ENCODE data around the gene ZBP1.

Gene ZBP1

GRCh38 chr20:57658447-57658832, 38.2 kb upstream of the ZBP1 start:
- Histone ChIP-seq H3K4me3 (ENCODE audit: insufficient read depth, low read depth, low read length) (no peak overlapping the region), H3K36me3 (ENCODE audit: control insufficient read depth, insufficient read depth, low read length) (no peaks in the 10 kb centered on the region), H3K9me3 (ENCODE audit: control insufficient read depth, low read length) (no peaks in the 10 kb centered on the region), H3K4me1 (ENCODE audit: control insufficient read depth, insufficient read depth, low read length) (peaks cover 3% of the 10 kb centered on the region), H3K27me3 (ENCODE audit: control insufficient read depth, insufficient read depth, low read length, poor library complexity, severe bottlenecking) (no peaks in the 10 kb centered on the region), H3K27ac (ENCODE audit: insufficient read depth, low read depth, low read length, poor library complexity, severe bottlenecking) (no peak overlapping the region)
- 90 to 91% methylated on average over 8 of the region's 8 CpGs for WGBS, 2 experiments

GRCh38 chr20:57657535-57658446, 37.6 kb upstream of the ZBP1 start:
- Histone ChIP-seq H3K36me3 (ENCODE audit: control insufficient read depth, insufficient read depth, low read length) (no peaks in the 10 kb centered on the region), H3K27ac (ENCODE audit: insufficient read depth, low read depth, low read length, poor library complexity, severe bottlenecking) (no peak overlapping the region)
- 94 to 95% methylated on average over 36 of the region's 36 CpGs for WGBS, 2 experiments

GRCh38 chr20:57656821-57657534, 36.8 kb upstream of the ZBP1 start:
- 92 to 95% methylated on average over 20 of the region's 20 CpGs for WGBS, 2 experiments
- Histone ChIP-seq H3K27me3 (ENCODE audit: control insufficient read depth, insufficient read depth, low read length, poor library complexity, severe bottlenecking) (no peaks in the 10 kb centered on the region), H3K4me1 (ENCODE audit: control insufficient read depth, insufficient read depth, low read length) (no peaks in the 10 kb centered on the region), H3K36me3 (ENCODE audit: control insufficient read depth, insufficient read depth, low read length) (no peaks in the 10 kb centered on the region), H3K27ac (ENCODE audit: insufficient read depth, low read depth, low read length, poor library complexity, severe bottlenecking) (no peak overlapping the region), H3K9me3 (ENCODE audit: control insufficient read depth, low read length) (no peaks in the 10 kb centered on the region), H3K4me3 (ENCODE audit: insufficient read depth, low read depth, low read length) (no peak overlapping the region)

More at GRCh38 chr20:57657535-57658446, 37.6 kb upstream of the ZBP1 start:
- no peaks in the 10 kb centered on the region for H3K9me3 ChIP-seq (ENCODE audit: control insufficient read depth, low read length)
- H3K27me3 ChIP-seq (ENCODE audit: control insufficient read depth, insufficient read depth, low read length, poor library complexity, severe bottlenecking) = no peaks in the 10 kb centered on the region
- H3K4me1 ChIP-seq (ENCODE audit: control insufficient read depth, insufficient read depth, low read length) = peaks cover 3% of the 10 kb centered on the region
- H3K4me3 ChIP-seq (ENCODE audit: insufficient read depth, low read depth, low read length) = no peak overlapping the region

- Histone ChIP-seq H3K27ac (ENCODE audit: insufficient read depth, low read depth, low read length, poor library complexity, severe bottlenecking) (no peak overlapping the region), H3K27me3 (ENCODE audit: control insufficient read depth, insufficient read depth, low read length, poor library complexity, severe bottlenecking) (no peaks in the 10 kb centered on the region), H3K9me3 (ENCODE audit: control insufficient read depth, low read length) (no peaks in the 10 kb centered on the region), H3K36me3 (ENCODE audit: control insufficient read depth, insufficient read depth, low read length) (no peaks in the 10 kb centered on the region), H3K4me1 (ENCODE audit: control insufficient read depth, insufficient read depth, low read length) (no peaks in the 10 kb centered on the region), H3K4me3 (ENCODE audit: insufficient read depth, low read depth, low read length) (no peak overlapping the region)
- WGBS, 2 experiments = 94 to 95% methylated on average over 15 of the region's 15 CpGs
These were observed 36.1 kb upstream of the ZBP1 start for GRCh38 chr20:57656252-57656820.

GRCh38 chr20:57655809-57656155, 35.6 kb upstream of the ZBP1 start:
- H3K4me1 ChIP-seq (ENCODE audit: control insufficient read depth, insufficient read depth, low read length) = no peaks in the 10 kb centered on the region
- H3K4me3 ChIP-seq (ENCODE audit: insufficient read depth, low read depth, low read length) = no peak overlapping the region
- no peaks in the 10 kb centered on the region for H3K27me3 ChIP-seq (ENCODE audit: control insufficient read depth, insufficient read depth, low read length, poor library complexity, severe bottlenecking)
- 86 to 91% methylated on average over 11 of the region's 11 CpGs for WGBS, 2 experiments
- H3K27ac ChIP-seq (ENCODE audit: insufficient read depth, low read depth, low read length, poor library complexity, severe bottlenecking) = no peak overlapping the region
- no peaks in the 10 kb centered on the region for H3K9me3 ChIP-seq (ENCODE audit: control insufficient read depth, low read length)
- H3K36me3 ChIP-seq (ENCODE audit: control insufficient read depth, insufficient read depth, low read length) = no peaks in the 10 kb centered on the region

GRCh38 chr20:57654998-57655808, 35.0 kb upstream of the ZBP1 start:
- Histone ChIP-seq H3K36me3 (ENCODE audit: control insufficient read depth, insufficient read depth, low read length) (no peaks in the 10 kb centered on the region), H3K27me3 (ENCODE audit: control insufficient read depth, insufficient read depth, low read length, poor library complexity, severe bottlenecking) (no peaks in the 10 kb centered on the region), H3K9me3 (ENCODE audit: control insufficient read depth, low read length) (no peaks in the 10 kb centered on the region), H3K27ac (ENCODE audit: insufficient read depth, low read depth, low read length, poor library complexity, severe bottlenecking) (no peak overlapping the region), H3K4me3 (ENCODE audit: insufficient read depth, low read depth, low read length) (no peak overlapping the region), H3K4me1 (ENCODE audit: control insufficient read depth, insufficient read depth, low read length) (no peaks in the 10 kb centered on the region)
- WGBS, 2 experiments = 76 to 79% methylated on average over 22 of the region's 22 CpGs

DNA sequence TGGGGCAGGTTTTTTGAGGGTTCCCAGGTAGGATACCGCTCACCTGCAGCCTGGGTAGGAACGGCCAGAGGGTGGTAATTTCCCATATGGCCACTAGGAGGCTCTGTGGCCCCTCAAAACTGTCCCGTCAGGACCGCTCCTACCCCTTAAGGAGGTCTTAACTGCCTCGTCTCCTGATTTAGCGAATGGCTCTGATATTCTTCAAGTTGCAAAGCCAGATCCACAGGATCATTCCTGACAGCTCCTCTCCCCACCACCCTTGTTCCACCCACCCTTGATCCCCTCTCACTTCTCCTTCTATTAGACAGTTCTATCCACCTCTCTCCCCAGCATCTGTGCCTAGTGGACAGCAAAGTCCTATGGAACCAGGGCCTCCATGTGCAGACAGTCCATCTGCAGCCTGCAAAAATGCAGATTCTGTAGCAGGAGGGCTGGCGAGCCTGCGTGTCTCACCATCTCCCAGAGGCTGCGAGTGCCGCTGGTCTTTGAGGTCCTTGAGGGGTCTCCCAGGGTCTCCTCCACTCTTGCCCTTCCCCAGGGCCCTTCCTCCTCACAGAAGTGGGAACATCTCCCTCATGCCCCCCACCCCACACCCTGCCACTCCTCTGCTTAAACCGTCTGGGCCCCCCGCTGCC, 34.3 kb upstream of the ZBP1 start:
- no peak overlapping the region for H3K27ac ChIP-seq (ENCODE audit: insufficient read depth, low read depth, low read length, poor library complexity, severe bottlenecking)
- no peak overlapping the region for H3K4me3 ChIP-seq (ENCODE audit: insufficient read depth, low read depth, low read length)
- 46% methylated on average over 12 of the region's 12 CpGs for WGBS, 2 experiments
- no peaks in the 10 kb centered on the region for H3K9me3 ChIP-seq (ENCODE audit: control insufficient read depth, low read length)
- no peaks in the 10 kb centered on the region for H3K4me1 ChIP-seq (ENCODE audit: control insufficient read depth, insufficient read depth, low read length)
- no peaks in the 10 kb centered on the region for H3K27me3 ChIP-seq (ENCODE audit: control insufficient read depth, insufficient read depth, low read length, poor library complexity, severe bottlenecking)
- no peaks in the 10 kb centered on the region for H3K36me3 ChIP-seq (ENCODE audit: control insufficient read depth, insufficient read depth, low read length)

DNA sequence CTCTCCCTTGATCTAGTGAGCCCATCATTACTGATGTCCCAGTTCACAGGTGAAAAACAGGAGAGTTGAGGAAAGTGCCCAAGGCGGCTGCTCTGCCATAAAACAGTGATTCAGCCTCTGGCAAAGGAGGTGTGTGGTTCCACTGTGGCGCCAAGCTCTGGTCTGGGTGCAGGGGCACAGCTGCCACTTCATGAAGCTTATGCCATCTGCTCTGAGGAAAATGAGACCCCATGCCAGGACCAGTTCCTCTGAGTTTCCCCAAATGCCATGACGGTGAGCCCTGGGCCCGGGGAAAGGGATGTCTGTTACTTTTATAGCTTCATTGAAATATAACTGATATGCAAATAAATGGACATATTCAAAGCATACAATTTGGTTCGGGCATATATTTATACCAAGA, 33.7 kb upstream of the ZBP1 start:
- no peak overlapping the region for H3K27ac ChIP-seq (ENCODE audit: insufficient read depth, low read depth, low read length, poor library complexity, severe bottlenecking)
- H3K36me3 ChIP-seq (ENCODE audit: control insufficient read depth, insufficient read depth, low read length) = no peaks in the 10 kb centered on the region
- H3K4me1 ChIP-seq (ENCODE audit: control insufficient read depth, insufficient read depth, low read length) = no peaks in the 10 kb centered on the region
- H3K4me3 ChIP-seq (ENCODE audit: insufficient read depth, low read depth, low read length) = no peak overlapping the region
- H3K27me3 ChIP-seq (ENCODE audit: control insufficient read depth, insufficient read depth, low read length, poor library complexity, severe bottlenecking) = no peaks in the 10 kb centered on the region
- no peaks in the 10 kb centered on the region for H3K9me3 ChIP-seq (ENCODE audit: control insufficient read depth, low read length)
- WGBS, 2 experiments = 82 to 86% methylated on average over 5 of the region's 5 CpGs

GRCh38 chr20:57653546-57653900, 33.3 kb upstream of the ZBP1 start:
- Histone ChIP-seq H3K36me3 (ENCODE audit: control insufficient read depth, insufficient read depth, low read length) (no peaks in the 10 kb centered on the region), H3K9me3 (ENCODE audit: control insufficient read depth, low read length) (no peaks in the 10 kb centered on the region), H3K4me1 (ENCODE audit: control insufficient read depth, insufficient read depth, low read length) (no peaks in the 10 kb centered on the region), H3K27me3 (ENCODE audit: control insufficient read depth, insufficient read depth, low read length, poor library complexity, severe bottlenecking) (no peaks in the 10 kb centered on the region), H3K4me3 (ENCODE audit: insufficient read depth, low read depth, low read length) (no peak overlapping the region), H3K27ac (ENCODE audit: insufficient read depth, low read depth, low read length, poor library complexity, severe bottlenecking) (no peak overlapping the region)
- WGBS, 2 experiments = 90 to 94% methylated on average over 8 of the region's 8 CpGs
